ENCODE results near the gene PSEN2. TPM values are rescaled to one million over a fixed set of nuclear protein-coding genes. Genes with fewer than 3 reads are reported as not detected.
"Not testable (repeated sequence)": the region's sequence is repeated elsewhere in the genome, so short reads cannot be mapped to it uniquely, and the experiment has no call there.

Gene PSEN2
- total RNA-seq, 1 donor from 2014 or later = 25.2 TPM

- DNase-seq (ENCODE audit: extremely low read depth, low read depth, low spot score) = no peak
These were observed 38.5 kb downstream of the PSEN2 start for GRCh38 chr1:226908913-226909312.

- DNase-seq (ENCODE audit: extremely low read depth, low read depth, low spot score) = no peak
These were observed 42.3 kb downstream of the PSEN2 start for GRCh38 chr1:226912587-226913176.

GRCh38 chr1:226915672-226915995, 45.2 kb downstream of the PSEN2 start:
- DNase-seq (ENCODE audit: extremely low read depth, low read depth, low spot score) = no peak

- no peak for DNase-seq (ENCODE audit: extremely low read depth, low read depth, low spot score)
These were observed 46.1 kb downstream of the PSEN2 start for GRCh38 chr1:226916497-226916896.

GRCh38 chr1:226919587-226919986, 49.2 kb downstream of the PSEN2 start:
- no peak for DNase-seq (ENCODE audit: extremely low read depth, low read depth, low spot score)

- DNase-seq (ENCODE audit: extremely low read depth, low read depth, low spot score) = no peak
These were observed 49.6 kb downstream of the PSEN2 start for GRCh38 chr1:226919995-226920394.

- no peak for DNase-seq (ENCODE audit: extremely low read depth, low read depth, low spot score)
These were observed 50.1 kb downstream of the PSEN2 start for GRCh38 chr1:226920446-226920894.

GRCh38 chr1:226921504-226921903, 51.1 kb downstream of the PSEN2 start:
- DNase-seq (ENCODE audit: extremely low read depth, low read depth, low spot score) = no peak

- DNase-seq (ENCODE audit: extremely low read depth, low read depth, low spot score) = not testable (repeated sequence)
These were observed 59.1 kb downstream of the PSEN2 start for GRCh38 chr1:226929260-226930111.

- no peak for DNase-seq (ENCODE audit: extremely low read depth, low read depth, low spot score)
These were observed 64.2 kb downstream of the PSEN2 start for GRCh38 chr1:226934483-226935237.

GRCh38 chr1:226937940-226938725, 67.7 kb downstream of the PSEN2 start:
- no peak for DNase-seq (ENCODE audit: extremely low read depth, low read depth, low spot score)

- DNase-seq (ENCODE audit: extremely low read depth, low read depth, low spot score) = no peak
These were observed 68.6 kb downstream of the PSEN2 start for GRCh38 chr1:226938903-226939437.

GRCh38 chr1:226939438-226940028, 69.1 kb downstream of the PSEN2 start:
- no peak for DNase-seq (ENCODE audit: extremely low read depth, low read depth, low spot score)

- DNase-seq (ENCODE audit: extremely low read depth, low read depth, low spot score) = peak; percentile 89
These were observed 69.8 kb downstream of the PSEN2 start, which contains the start of gene COQ8A for GRCh38 chr1:226940029-226940805. TSS of gene COQ8A (plus strand) at chr1:226940294. CDS start at chr1:226961386, 21,092 bp downstream.

GRCh38 chr1:226940806-226941067, 70.3 kb downstream of the PSEN2 start:
- no peak for DNase-seq (ENCODE audit: extremely low read depth, low read depth, low spot score)

- no peak for DNase-seq (ENCODE audit: extremely low read depth, low read depth, low spot score)
These were observed 72.0 kb downstream of the PSEN2 start for GRCh38 chr1:226942392-226942791.

GRCh38 chr1:226943156-226943555, 72.7 kb downstream of the PSEN2 start:
- no peak for DNase-seq (ENCODE audit: extremely low read depth, low read depth, low spot score)

- no peak for DNase-seq (ENCODE audit: extremely low read depth, low read depth, low spot score)
These were observed 73.5 kb downstream of the PSEN2 start for GRCh38 chr1:226943927-226944326.

GRCh38 chr1:226945106-226945857, 74.9 kb downstream of the PSEN2 start:
- no peak for DNase-seq (ENCODE audit: extremely low read depth, low read depth, low spot score)
